Body of pancreas (tissue), 4 donors: ENCODE data around the gene PTGS1. TPM values are rescaled to one million over a fixed set of nuclear protein-coding genes. Genes with fewer than 3 reads are reported as not detected.

Experiments used
- ATAC-seq: fragments of 150-250 bp; one replicate; pipeline ENCODE4 v1.9.1; 2016
- DNase-seq, 4 donors: peaks; one replicate each; pipeline ENCODE4 v3.0.0-alpha.2; 2019
- H3K27ac ChIP-seq, 4 donors: fragments of 200-600 bp; sonication (generic); 1 replicate in 3 of 4; 2 replicates in 1 of 4; pipeline versions ENCODE4 v1.5.1 to v1.6.1; 2016 to 2019; ENCODE audit warnings: mild to moderate bottlenecking in 1 of 4, mixed read lengths in 1 of 4, moderate library complexity in 1 of 4
- H3K27me3 ChIP-seq, 2 donors: fragments of 200-600 bp; sonication (generic); one replicate each; pipeline ENCODE4 v1.6.0; 2016; ENCODE audit warnings: mild to moderate bottlenecking in 1 of 2
- H3K36me3 ChIP-seq, 2 donors: fragments of 200-600 bp; sonication (generic); replicated peaks in 1 of 2; 2 replicates each; pipeline ENCODE4 v1.5.1; 2016; ENCODE audit warnings: low read depth in 2 of 2; ENCODE audit not compliant: insufficient read depth in 1 of 2
- H3K4me1 ChIP-seq: fragments of 200-600 bp; sonication (generic); one replicate; pipeline ENCODE4 v1.6.0; 2016
- H3K4me3 ChIP-seq, 2 donors: fragments of 200-600 bp; sonication (generic); 1 replicate in 1 of 2; 2 replicates in 1 of 2; pipeline ENCODE4 v1.5.1; 2016 to 2019
- H3K9me3 ChIP-seq, 3 donors: fragments of 200-600 bp; sonication (generic); 1 replicate in 2 of 3; 2 replicates in 1 of 3; pipeline ENCODE4 v1.5.1; 2016
- POLR2A ChIP-seq, 3 donors: fragments of 450-650 bp; IDR thresholded peaks; one replicate each; pipeline ENCODE4 v1.6.1; 2016; ENCODE audit warnings: antibody characterized with exemption in 3 of 3, mild to moderate bottlenecking in 2 of 3
- WGBS, 2 donors: methylation state at CpG; one replicate each; pipeline ENCODE4 v1.1.5; 2017; 5-methylcytosine and 5-hydroxymethylcytosine counted together
- intact Hi-C: fragments of 100-400 bp; cut with DNase I; formaldehyde crosslinking; loops from one replicate; pipeline ENCODE4 v1.15.1; 2023
- total RNA-seq, 2 donors: library from RNA; depleted of rRNA; stranded (reverse); fragments of >200 nt; gene quantifications; one replicate each; pipeline ENCODE4 v1.1.0, GENCODE V29; 2016
- TF ChIP-seq, protein P1 (sequence below), 7 experiments: fragments of 450-650 bp in 4 of 7; fragments of 200-600 bp in 3 of 7; sonication (generic) in 3 of 7; IDR thresholded peaks; one replicate each; pipeline ENCODE4 v1.5.1; 2016 to 2019; ENCODE audit warnings: antibody characterized with exemption in 7 of 7

PTGS1 gene
- total RNA-seq, 2 donors from 2014 or later = 2.1 to 3.0 TPM

DNA sequence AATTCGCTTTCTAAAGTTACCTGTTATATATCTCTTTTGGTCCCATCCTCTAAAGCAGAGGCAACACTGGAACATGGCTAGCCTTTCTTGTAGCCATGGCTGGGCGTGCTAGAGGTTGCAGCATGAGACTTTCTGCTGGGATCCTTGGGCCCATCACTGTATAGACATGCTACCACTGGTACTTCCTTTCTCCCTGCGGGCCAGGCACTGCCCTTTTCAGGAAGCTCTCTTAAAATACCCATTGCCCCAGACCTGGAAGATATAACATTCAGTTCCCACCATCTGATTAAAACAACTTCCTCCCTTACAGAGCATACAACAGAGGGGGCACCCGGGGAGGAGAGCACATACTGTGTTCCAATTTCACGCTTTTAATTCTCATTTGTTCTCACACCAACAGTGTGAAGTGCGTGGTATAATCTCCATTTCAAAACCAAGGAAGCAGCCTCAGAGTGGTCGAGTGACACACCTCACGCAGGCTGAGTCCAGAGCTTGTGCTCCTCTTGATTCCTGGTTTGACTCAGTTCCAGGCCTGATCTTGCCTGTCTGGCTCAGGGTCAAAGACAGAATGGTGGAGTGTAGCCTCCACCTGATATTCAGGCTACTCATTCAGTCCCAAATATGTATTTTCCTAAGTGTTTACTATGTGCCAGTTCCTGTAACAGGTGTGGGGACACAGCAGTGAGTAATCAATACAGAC lies 22.6 kb downstream of the PTGS1 start:
- Histone ChIP-seq H3K36me3 (no peaks in the 10 kb centered on the region), H3K9me3 (no peaks in the 10 kb centered on the region), H3K4me1 (no peaks in the 10 kb centered on the region), H3K27ac (peak overlapping the region in 1 of 4 donors; percentile 33), H3K4me3 (no peak overlapping the region), H3K27me3 (no peaks in the 10 kb centered on the region)
- no peak for TF ChIP-seq POLR2A (IDR thresholded peaks at IDR 0.05)
- TF ChIP-seq, protein P1, sequence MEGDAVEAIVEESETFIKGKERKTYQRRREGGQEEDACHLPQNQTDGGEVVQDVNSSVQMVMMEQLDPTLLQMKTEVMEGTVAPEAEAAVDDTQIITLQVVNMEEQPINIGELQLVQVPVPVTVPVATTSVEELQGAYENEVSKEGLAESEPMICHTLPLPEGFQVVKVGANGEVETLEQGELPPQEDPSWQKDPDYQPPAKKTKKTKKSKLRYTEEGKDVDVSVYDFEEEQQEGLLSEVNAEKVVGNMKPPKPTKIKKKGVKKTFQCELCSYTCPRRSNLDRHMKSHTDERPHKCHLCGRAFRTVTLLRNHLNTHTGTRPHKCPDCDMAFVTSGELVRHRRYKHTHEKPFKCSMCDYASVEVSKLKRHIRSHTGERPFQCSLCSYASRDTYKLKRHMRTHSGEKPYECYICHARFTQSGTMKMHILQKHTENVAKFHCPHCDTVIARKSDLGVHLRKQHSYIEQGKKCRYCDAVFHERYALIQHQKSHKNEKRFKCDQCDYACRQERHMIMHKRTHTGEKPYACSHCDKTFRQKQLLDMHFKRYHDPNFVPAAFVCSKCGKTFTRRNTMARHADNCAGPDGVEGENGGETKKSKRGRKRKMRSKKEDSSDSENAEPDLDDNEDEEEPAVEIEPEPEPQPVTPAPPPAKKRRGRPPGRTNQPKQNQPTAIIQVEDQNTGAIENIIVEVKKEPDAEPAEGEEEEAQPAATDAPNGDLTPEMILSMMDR (IDR thresholded peaks at IDR 0.05) = no peak
- no peak for DNase-seq
- intact Hi-C loops = no loop called here
- no peak for ATAC-seq
- WGBS, 2 donors = 69 to 83% methylated on average over 7 to 8 of the region's 8 CpGs

DNA sequence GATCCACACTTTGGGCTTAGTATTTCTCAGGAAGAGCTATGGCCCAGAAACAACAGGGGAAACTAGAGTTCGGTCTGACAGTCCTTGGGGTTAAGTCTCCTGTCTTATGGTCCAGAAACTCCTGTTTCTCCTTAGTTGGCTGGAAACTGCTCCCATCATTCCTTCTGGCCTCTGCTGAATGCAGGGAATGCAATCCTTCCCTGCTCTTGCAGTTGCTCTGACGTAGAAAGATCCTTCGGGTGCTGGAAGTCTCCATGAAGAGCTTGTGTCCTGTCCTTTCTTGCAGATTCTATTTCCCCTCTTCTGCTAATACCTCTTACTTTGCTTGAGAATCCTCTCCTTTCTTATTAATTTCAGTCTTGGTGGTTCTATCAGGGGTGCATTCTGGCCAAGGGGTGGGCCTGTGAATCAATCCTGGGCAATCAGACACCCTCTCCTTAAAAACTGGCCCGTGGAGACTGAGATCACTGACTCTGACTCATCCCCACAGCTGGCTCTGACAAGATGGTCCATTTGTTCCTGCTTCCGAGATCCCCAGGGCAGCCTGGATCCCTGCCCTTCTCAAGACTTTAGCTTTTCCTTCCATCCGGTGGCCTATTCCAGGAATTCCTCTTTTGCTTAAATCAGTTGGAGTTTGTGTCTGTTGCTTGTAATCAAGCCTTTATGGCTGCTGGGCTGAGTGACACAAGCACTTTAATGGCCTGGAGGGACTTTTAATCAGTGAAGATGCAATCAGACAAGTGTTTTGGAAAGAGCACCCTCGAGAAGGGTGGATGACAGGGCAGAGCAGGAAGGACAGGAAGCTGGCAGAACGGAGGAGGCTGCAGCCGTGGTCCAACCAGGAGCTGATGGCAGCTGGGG lies 23.7 kb downstream of the PTGS1 start:
- peak in 2 of 4 donors; percentile 24 to 48 for DNase-seq

DNA sequence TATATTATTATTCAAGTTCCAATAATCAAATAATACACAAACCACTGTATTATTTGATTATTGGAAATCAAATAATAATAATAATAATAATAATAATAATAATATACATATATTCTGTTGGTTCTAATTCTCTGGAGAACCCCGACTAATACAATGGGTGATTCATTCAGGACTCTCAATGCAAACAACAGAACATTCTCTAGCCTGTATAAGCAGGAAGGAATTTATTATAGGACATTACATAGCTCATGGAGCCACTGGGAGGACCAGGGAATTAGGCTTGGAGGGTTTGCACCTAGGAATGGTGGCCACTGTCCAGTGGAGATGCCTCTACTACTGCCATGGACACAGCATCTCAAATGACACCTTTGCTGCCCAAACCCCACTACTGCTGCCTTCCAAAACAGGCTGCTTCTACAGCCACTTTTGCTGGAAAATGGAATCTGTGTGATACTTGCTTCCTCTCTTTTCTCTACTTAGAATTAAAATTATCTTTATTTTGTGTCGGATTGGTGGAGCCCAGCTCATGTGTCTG lies 25.9 kb downstream of the PTGS1 start:
- Histone ChIP-seq H3K36me3 (no peaks in the 10 kb centered on the region), H3K4me3 (no peak overlapping the region), H3K27ac (no peak overlapping the region), H3K4me1 (no peaks in the 10 kb centered on the region), H3K9me3 (no peaks in the 10 kb centered on the region), H3K27me3 (no peaks in the 10 kb centered on the region)
- TF ChIP-seq, protein P1 (IDR thresholded peaks at IDR 0.05) = no peak
- TF ChIP-seq POLR2A (IDR thresholded peaks at IDR 0.05) = no peak
- intact Hi-C loops = no loop called here
- WGBS, 2 donors = 52 to 57% methylated on average over 2 of the region's 2 CpGs
- no peak for DNase-seq
- ATAC-seq = no peak

More for the DNA sequence above, 23.7 kb downstream of the PTGS1 start:
- Histone ChIP-seq H3K4me1 (no peaks in the 10 kb centered on the region), H3K27ac (peak overlapping the region in 2 of 4 donors; percentile 16 to 33), H3K9me3 (no peaks in the 10 kb centered on the region), H3K27me3 (no peaks in the 10 kb centered on the region), H3K4me3 (no peak overlapping the region), H3K36me3 (no peaks in the 10 kb centered on the region)
- TF ChIP-seq, protein P1 (IDR thresholded peaks at IDR 0.05) = no peak
- no peak for TF ChIP-seq POLR2A (IDR thresholded peaks at IDR 0.05)
- intact Hi-C loops = no loop called here
- WGBS, 2 donors = 70% methylated on average over 9 of the region's 9 CpGs
- ATAC-seq = peak; percentile 72

DNA sequence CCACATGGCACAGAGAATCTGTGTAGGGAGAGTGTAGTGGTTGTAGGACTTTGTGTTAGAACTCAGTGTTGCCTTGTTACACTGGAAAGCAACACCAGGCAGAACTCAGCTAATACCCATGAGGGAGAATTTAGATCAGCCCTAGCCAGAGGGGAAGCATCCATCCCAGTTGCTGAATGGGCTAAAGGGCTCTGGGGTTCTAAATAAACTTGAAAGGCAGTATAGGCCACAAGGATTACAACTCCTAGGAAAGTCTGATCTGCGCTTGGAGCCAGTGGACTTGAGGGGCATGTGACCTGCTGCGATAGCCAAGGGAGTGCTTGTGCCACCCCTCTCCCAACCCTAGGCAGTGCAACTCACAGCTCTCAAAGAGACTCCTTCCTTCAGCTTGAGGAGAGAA lies 26.9 kb downstream of the PTGS1 start:
- no peak for ATAC-seq
- H3K4me3 ChIP-seq = no peak overlapping the region
- 96 to 100% methylated on average over 2 of the region's 2 CpGs for WGBS, 2 donors
- no peak for TF ChIP-seq POLR2A (IDR thresholded peaks at IDR 0.05)
- TF ChIP-seq, protein P1 (IDR thresholded peaks at IDR 0.05) = no peak
- no peaks in the 10 kb centered on the region for H3K27me3 ChIP-seq
- H3K36me3 ChIP-seq = no peaks in the 10 kb centered on the region
- H3K9me3 ChIP-seq = no peaks in the 10 kb centered on the region
- no peak for DNase-seq
- H3K4me1 ChIP-seq = no peaks in the 10 kb centered on the region
- intact Hi-C loops = no loop called here
- H3K27ac ChIP-seq = no peak overlapping the region
